ENCODE results near the gene TRPM5. TPM values are rescaled to one million over a fixed set of nuclear protein-coding genes. Genes with fewer than 3 reads are reported as not detected.
A peak's percentile ranks its signal among the peaks of the same experiment; 100 is the strongest.

TRPM5 gene
- total RNA-seq, 1 donor from 2014 or later: 0.09 TPM

- DNase-seq (ENCODE audit: low read depth, low spot score): no peak
Measured at GRCh38 chr11:2399488-2400068, 44.7 kb downstream of the TRPM5 start.

GRCh38 chr11:2398664-2399355, 45.5 kb downstream of the TRPM5 start:
- peaks cover 5% of the 10 kb centered on the region for H3K27me3 Mint-ChIP-seq (ENCODE audit: low read depth)
- no peak overlapping the region for H3K27ac Mint-ChIP-seq (ENCODE audit: unreplicated experiment)
- H3K4me1 Mint-ChIP-seq: peaks cover 11% of the 10 kb centered on the region
- no peaks in the 10 kb centered on the region for H3K36me3 Mint-ChIP-seq (ENCODE audit: low read depth)
- DNase-seq (ENCODE audit: low read depth, low spot score): no peak
- TF ChIP-seq CTCF (conservative IDR thresholded peaks at IDR 0.05): no peak
- H3K4me3 Mint-ChIP-seq: peak overlapping the region; percentile 77
- no peaks in the 10 kb centered on the region for H3K9me3 Mint-ChIP-seq

More at GRCh38 chr11:2399488-2400068, 44.7 kb downstream of the TRPM5 start:
- Mint-ChIP-seq H3K27me3 (ENCODE audit: low read depth) (peaks cover 5% of the 10 kb centered on the region), H3K4me1 (peaks cover 11% of the 10 kb centered on the region), H3K27ac (ENCODE audit: unreplicated experiment) (peak overlapping the region; percentile 35), H3K9me3 (no peaks in the 10 kb centered on the region), H3K4me3 (peak overlapping the region; percentile 77), H3K36me3 (ENCODE audit: low read depth) (no peaks in the 10 kb centered on the region)
- TF ChIP-seq CTCF (conservative IDR thresholded peaks at IDR 0.05): no peak

- no peaks in the 10 kb centered on the region for H3K9me3 Mint-ChIP-seq
- H3K27ac Mint-ChIP-seq (ENCODE audit: unreplicated experiment): no peak overlapping the region
- peaks cover 11% of the 10 kb centered on the region for H3K4me1 Mint-ChIP-seq
- DNase-seq (ENCODE audit: low read depth, low spot score): no peak
- peaks cover 5% of the 10 kb centered on the region for H3K27me3 Mint-ChIP-seq (ENCODE audit: low read depth)
- TF ChIP-seq CTCF (conservative IDR thresholded peaks at IDR 0.05): no peak
- H3K4me3 Mint-ChIP-seq: no peak overlapping the region
- H3K36me3 Mint-ChIP-seq (ENCODE audit: low read depth): no peaks in the 10 kb centered on the region
Measured at GRCh38 chr11:2397005-2397404, 47.3 kb downstream of the TRPM5 start.

DNA sequence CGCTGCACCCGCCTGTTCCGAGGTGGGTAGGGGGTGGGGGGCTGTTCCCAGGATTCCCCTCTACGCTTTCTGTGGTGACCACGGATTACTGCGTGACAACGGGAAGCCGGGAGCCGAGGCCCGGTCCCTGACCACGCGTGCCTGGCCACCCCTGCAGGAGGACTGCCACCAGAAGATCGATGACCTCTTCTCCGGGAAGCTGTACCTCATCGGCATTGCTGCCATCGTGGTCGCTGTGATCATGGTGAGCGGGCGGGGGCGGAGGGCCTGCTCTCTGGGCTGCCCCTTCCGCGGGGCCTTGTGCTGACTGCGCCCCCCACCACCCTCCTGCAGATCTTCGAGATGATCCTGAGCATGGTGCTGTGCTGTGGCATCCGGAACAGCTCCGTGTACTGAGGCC, 47.8 kb downstream of the TRPM5 start:
- Mint-ChIP-seq H3K4me1 (peaks cover 8% of the 10 kb centered on the region), H3K27me3 (ENCODE audit: low read depth) (peaks cover 5% of the 10 kb centered on the region), H3K4me3 (no peak overlapping the region), H3K9me3 (no peaks in the 10 kb centered on the region), H3K27ac (ENCODE audit: unreplicated experiment) (no peak overlapping the region), H3K36me3 (ENCODE audit: low read depth) (no peaks in the 10 kb centered on the region)
- TF ChIP-seq CTCF (conservative IDR thresholded peaks at IDR 0.05): no peak
- no peak for DNase-seq (ENCODE audit: low read depth, low spot score)

DNA sequence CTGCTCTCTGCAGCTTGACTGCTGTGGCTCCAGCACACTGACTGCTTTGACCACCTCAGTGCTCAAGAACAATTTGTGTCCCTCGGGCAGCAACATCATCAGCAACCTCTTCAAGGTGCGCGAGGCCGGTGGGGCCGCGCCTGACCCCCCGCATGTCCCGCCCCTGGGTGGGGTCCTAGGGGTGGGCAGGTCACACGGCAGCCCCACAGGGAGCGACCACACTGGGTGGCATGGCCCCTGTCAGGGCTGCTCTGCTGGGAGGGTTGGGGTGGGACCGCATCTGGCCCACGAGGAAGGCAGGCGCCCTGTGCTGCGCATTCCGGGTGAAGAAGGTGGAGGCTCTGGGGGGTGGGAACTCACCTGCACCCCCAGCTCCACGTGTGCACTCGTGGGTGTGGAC, 48.5 kb downstream of the TRPM5 start:
- no peak overlapping the region for H3K27ac Mint-ChIP-seq (ENCODE audit: unreplicated experiment)
- no peak overlapping the region for H3K4me3 Mint-ChIP-seq
- no peak for TF ChIP-seq CTCF (conservative IDR thresholded peaks at IDR 0.05)
- H3K27me3 Mint-ChIP-seq (ENCODE audit: low read depth): peaks cover 5% of the 10 kb centered on the region
- DNase-seq (ENCODE audit: low read depth, low spot score): no peak
- H3K9me3 Mint-ChIP-seq: no peaks in the 10 kb centered on the region
- H3K36me3 Mint-ChIP-seq (ENCODE audit: low read depth): no peaks in the 10 kb centered on the region
- H3K4me1 Mint-ChIP-seq: peaks cover 5% of the 10 kb centered on the region

All from neural crest cell (in vitro differentiated cells).